Caki2 (cell line): ENCODE data around the gene NF1. TPM values are rescaled to one million over a fixed set of nuclear protein-coding genes. Genes with fewer than 3 reads are reported as not detected.
"Not testable (repeated sequence)": the region's sequence is repeated elsewhere in the genome, so short reads cannot be mapped to it uniquely, and the experiment has no call there.

Source experiments
- DNase-seq: peaks from one replicate; pipeline ENCODE4 v3.0.0-alpha.2; 2015; ENCODE audit warnings: low read depth
- in situ Hi-C: cut with HindIII; loops from 2 replicates; pipeline ENCODE4 v1.10.0; 2016; ENCODE audit warnings: low sequenced_read_pairs, low pct_unique_long_range_greater_than_20kb, mixed read lengths
- total RNA-seq: library from RNA; depleted of rRNA; stranded (reverse); fragments of >200 nt; shearing (Covaris generic); gene quantifications from 2 replicates; pipeline ENCODE4 v1.2.3, GENCODE V29; 2014; ENCODE audit warnings: low replicate concordance

Gene NF1
- total RNA-seq, 1 experiment from 2014 or later, result 15.5 TPM

- DNase-seq, result no peak
- in situ Hi-C loops, result no loop called here
These were observed 20.3 kb downstream of the NF1 start for GRCh38 chr17:31114956-31115555.

GRCh38 chr17:31116167-31116566, 21.4 kb downstream of the NF1 start:
- in situ Hi-C loops, result no loop called here
- DNase-seq, result no peak

GRCh38 chr17:31122746-31123145, 28.0 kb downstream of the NF1 start:
- in situ Hi-C loops, result no loop called here

GRCh38 chr17:31126318-31126717, 31.5 kb downstream of the NF1 start:
- in situ Hi-C loops, result no loop called here
- DNase-seq, result no peak

More at GRCh38 chr17:31122746-31123145, 28.0 kb downstream of the NF1 start:
- no peak for DNase-seq

GRCh38 chr17:31128241-31128640, 33.5 kb downstream of the NF1 start:
- in situ Hi-C loops, result no loop called here
- DNase-seq, result no peak

- no peak for DNase-seq
- in situ Hi-C loops, result no loop called here
These were observed 35.8 kb downstream of the NF1 start for GRCh38 chr17:31130286-31131224.

GRCh38 chr17:31131299-31131698, 36.5 kb downstream of the NF1 start:
- in situ Hi-C loops, result no loop called here
- DNase-seq, result no peak

GRCh38 chr17:31132977-31133376, 38.2 kb downstream of the NF1 start:
- in situ Hi-C loops, result no loop called here
- DNase-seq, result no peak

GRCh38 chr17:31134576-31134975, 39.8 kb downstream of the NF1 start:
- in situ Hi-C loops, result no loop called here

GRCh38 chr17:31136319-31136718, 41.5 kb downstream of the NF1 start:
- peak; percentile 9 for DNase-seq
- in situ Hi-C loops, result no loop called here

More at GRCh38 chr17:31134576-31134975, 39.8 kb downstream of the NF1 start:
- DNase-seq, result no peak

GRCh38 chr17:31140111-31140510, 45.3 kb downstream of the NF1 start:
- DNase-seq, result no peak
- in situ Hi-C loops, result no loop called here

- in situ Hi-C loops, result no loop called here
- DNase-seq, result no peak
These were observed 49.7 kb downstream of the NF1 start for GRCh38 chr17:31144428-31144827.

- DNase-seq, result no peak
- in situ Hi-C loops, result no loop called here
These were observed 50.1 kb downstream of the NF1 start for GRCh38 chr17:31144836-31145235.

- in situ Hi-C loops, result no loop called here
- no peak for DNase-seq
These were observed 52.9 kb downstream of the NF1 start for GRCh38 chr17:31147507-31148202.

GRCh38 chr17:31148205-31148604, 53.4 kb downstream of the NF1 start:
- in situ Hi-C loops, result no loop called here
- DNase-seq, result no peak

GRCh38 chr17:31152271-31152670, 57.5 kb downstream of the NF1 start:
- no peak for DNase-seq
- in situ Hi-C loops, result no loop called here

- in situ Hi-C loops, result no loop called here
- DNase-seq, result no peak
These were observed 60.5 kb downstream of the NF1 start for GRCh38 chr17:31155208-31155810.

- in situ Hi-C loops, result no loop called here
These were observed 61.5 kb downstream of the NF1 start for GRCh38 chr17:31156326-31156725.

GRCh38 chr17:31156864-31157263, 62.1 kb downstream of the NF1 start:
- DNase-seq, in situ Hi-C loops: not testable (repeated sequence)

More at GRCh38 chr17:31156326-31156725, 61.5 kb downstream of the NF1 start:
- DNase-seq, result no peak
